Heart left ventricle (tissue), 13 donors: Measurements from ENCODE around the gene TRIM14.

ENCODE experiments used
- POLR2A ChIP-seq, 2 donors: fragments of 450-650 bp; IDR thresholded peaks; one replicate each; pipeline ENCODE4 v1.6.1; 2017; ENCODE audit warnings: antibody characterized with exemption in 2 of 2, mild to moderate bottlenecking in 2 of 2, moderate library complexity in 2 of 2
- TF ChIP-seq, protein P1 (sequence below), 12 donors: fragments of 200-600 bp; sonication (generic) in 4 of 12; IDR thresholded peaks; one replicate each; pipeline versions ENCODE4 v1.5.0 to v1.8.0; 2018 to 2022; ENCODE audit warnings: antibody characterized with exemption in 12 of 12, mild to moderate bottlenecking in 5 of 12
- donor health status: ischemic (EF 13 %, LVEDD 7.1; RV severe dilation, severe dysfunction).
- donor health status: DM: no; HTN: yes; CAD: no.
- donor health status: DM: no; HTN: no; CAD: no.
- donor health status: ischemic (EF 25% LVEDD 6.9; RV normal size, moderate dysfunction).
- donor health status: ischemic (EF 25% LVEDD 5.7; RV mildly dilated, moderate dysfunction).
- donor health status: ischemic (EF 35%, LVEDD 5.7; RV mildly dilated, moderate dysfunction).
- donor health status: nonischemic (EF 11% LVEDD 7.7; RV severe dilation, severe dysfunction).
- donor health status: DM: yes; HTN: yes; CAD: no.
- donor health status: PGD.
- donor health status: ischemic (EF 29% LVEDD 5.4; RV normal size, mild dysfunction).
- donor health status: nonischemic (EF 23%, LVEDD 6.1; RV moderate dilation, normal function).

DNA sequence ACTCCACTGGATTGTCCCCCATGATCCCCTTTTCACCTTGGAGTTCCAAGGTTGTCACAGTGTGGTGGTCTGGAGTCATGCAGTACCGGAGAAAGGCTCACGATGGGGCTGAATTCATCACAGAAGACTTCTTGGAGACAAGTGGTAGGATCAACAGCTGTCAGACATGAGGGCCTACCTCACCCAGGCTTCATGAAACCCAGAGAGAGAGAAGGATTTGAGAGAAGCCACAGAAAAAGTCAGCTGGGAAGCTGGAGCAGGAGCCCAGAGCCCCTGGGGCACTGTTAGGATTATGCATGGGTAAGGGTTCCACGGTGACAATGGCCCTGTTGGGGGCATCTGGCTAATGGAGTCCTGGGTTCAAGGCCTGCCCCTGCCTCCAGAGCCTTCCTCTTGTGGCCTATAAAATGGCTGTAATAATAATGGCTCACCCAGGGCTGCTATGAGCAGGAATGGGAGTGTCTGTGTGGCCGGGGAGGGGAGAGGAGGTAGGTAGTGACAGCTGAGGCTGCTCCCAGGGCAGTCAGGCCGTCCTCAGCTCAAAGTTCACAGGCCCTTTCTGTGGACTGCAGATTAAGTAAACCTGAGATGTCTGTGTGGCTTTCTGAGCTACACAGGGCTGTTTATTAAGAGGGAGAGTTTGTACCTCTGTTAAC is 910 bp downstream of the TRIM14 start:
- TF ChIP-seq POLR2A (IDR thresholded peaks at IDR 0.05) = no peak
- TF ChIP-seq, protein P1, sequence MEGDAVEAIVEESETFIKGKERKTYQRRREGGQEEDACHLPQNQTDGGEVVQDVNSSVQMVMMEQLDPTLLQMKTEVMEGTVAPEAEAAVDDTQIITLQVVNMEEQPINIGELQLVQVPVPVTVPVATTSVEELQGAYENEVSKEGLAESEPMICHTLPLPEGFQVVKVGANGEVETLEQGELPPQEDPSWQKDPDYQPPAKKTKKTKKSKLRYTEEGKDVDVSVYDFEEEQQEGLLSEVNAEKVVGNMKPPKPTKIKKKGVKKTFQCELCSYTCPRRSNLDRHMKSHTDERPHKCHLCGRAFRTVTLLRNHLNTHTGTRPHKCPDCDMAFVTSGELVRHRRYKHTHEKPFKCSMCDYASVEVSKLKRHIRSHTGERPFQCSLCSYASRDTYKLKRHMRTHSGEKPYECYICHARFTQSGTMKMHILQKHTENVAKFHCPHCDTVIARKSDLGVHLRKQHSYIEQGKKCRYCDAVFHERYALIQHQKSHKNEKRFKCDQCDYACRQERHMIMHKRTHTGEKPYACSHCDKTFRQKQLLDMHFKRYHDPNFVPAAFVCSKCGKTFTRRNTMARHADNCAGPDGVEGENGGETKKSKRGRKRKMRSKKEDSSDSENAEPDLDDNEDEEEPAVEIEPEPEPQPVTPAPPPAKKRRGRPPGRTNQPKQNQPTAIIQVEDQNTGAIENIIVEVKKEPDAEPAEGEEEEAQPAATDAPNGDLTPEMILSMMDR (IDR thresholded peaks at IDR 0.05) = no peak
